HepG2 (cell line): ENCODE data around the gene RBM6. TPM values are rescaled to one million over a fixed set of nuclear protein-coding genes. Genes with fewer than 3 reads are reported as not detected.

ENCODE experiments used
- E2F5 ChIP-seq: sonication (generic); formaldehyde crosslinking; conservative IDR thresholded peaks from 2 replicates; pipeline ENCODE4 v1.4.0; 2020; ENCODE audit warnings: missing genetic modification reagents
- POGK ChIP-seq: sonication (generic); formaldehyde crosslinking; conservative IDR thresholded peaks from 2 replicates; pipeline ENCODE4 v1.8.0; 2022; ENCODE audit warnings: mild to moderate bottlenecking, moderate library complexity, missing genetic modification reagents
- SRY ChIP-seq: sonication (generic); formaldehyde crosslinking; IDR thresholded peaks from 2 replicates; pipeline ENCODE4 v1.8.0; 2022; ENCODE audit warnings: mild to moderate bottlenecking, missing genetic modification reagents
- TAF1 ChIP-seq: sonication (generic); formaldehyde crosslinking; IDR thresholded peaks from 2 replicates; pipeline ENCODE4 v1.4.0; 2020; ENCODE audit warnings: missing genetic modification reagents
- THYN1 ChIP-seq: sonication (generic); formaldehyde crosslinking; IDR thresholded peaks from 2 replicates; pipeline ENCODE4 v1.8.1; 2023; ENCODE audit warnings: low read depth, mild to moderate bottlenecking, moderate library complexity, missing genetic modification reagents, borderline replicate concordance
- ZHX2 ChIP-seq, 2 experiments: sonication (generic) in 1 of 2; formaldehyde crosslinking in 1 of 2; IDR thresholded peaks; 2 replicates each; pipeline versions ENCODE4 v1.6.1 to v1.9.0; 2014 to 2022; ENCODE audit warnings: antibody characterized with exemption in 1 of 2, borderline replicate concordance in 1 of 2, inconsistent platforms in 1 of 2, low read depth in 1 of 2, missing genetic modification reagents in 1 of 2
- ZNF142 ChIP-seq: sonication (generic); formaldehyde crosslinking; IDR thresholded peaks from 2 replicates; pipeline ENCODE4 v1.4.0; 2020; ENCODE audit warnings: missing genetic modification reagents
- ZNF317 ChIP-seq: sonication (generic); formaldehyde crosslinking; IDR thresholded peaks from 2 replicates; pipeline ENCODE4 v1.5.0; 2020; ENCODE audit warnings: mild to moderate bottlenecking, missing genetic modification reagents
- polyA plus RNA-seq, 8 experiments: library from polyadenylated mRNA; depleted of rRNA in 3 of 8; stranded (reverse) in 7 of 8; unstranded in 1 of 8; fragments of >200 nt; fragmentation: Illumina TruSeq in 4 of 8; extraction: Trizol in 4 of 8; gene quantifications; 2 replicates each; pipeline versions ENCODE4 v1.2.1 to v1.2.3, GENCODE V29; 2011 to 2016; ENCODE audit warnings: low read depth in 4 of 8, missing spikeins in 1 of 8, mixed read lengths in 1 of 8; ENCODE audit not compliant: insufficient read depth in 1 of 8
- total RNA-seq, 5 experiments: library from RNA; depleted of rRNA; stranded (reverse); fragments of >200 nt; fragmentation: Illumina TruSeq; extraction: Trizol; gene quantifications; 2 replicates each; pipeline ENCODE4 v1.2.3, GENCODE V29; 2016; ENCODE audit warnings: low read depth in 1 of 5

The RBM6 gene
- total and polyA plus RNA-seq, 2 of the 13 experiments (the other 11 are each of a cell fraction or from before 2014, with no cell fraction given) = 72.7 to 86.1 TPM

GRCh38 chr3:50088725-50089608 lies 149.0 kb downstream of the RBM6 start, which contains the start of gene RBM5 (continued):
- TF ChIP-seq ZNF142 (CRISPR knock-in tag) (peak; percentile 57; the same call in 1 of the 2 replicates), ZNF317 (CRISPR knock-in tag) (0 out of 2 replicates have a peak, but pooled peaks have one; percentile 64), E2F5 (CRISPR knock-in tag) (0 out of 2 replicates have a peak, but pooled peaks have one; percentile 26), ZHX2 (IDR thresholded peaks at IDR 0.05; ENCODE audit: low read depth) (peak; percentile 21; the same call in 1 of the 2 replicates), ZHX2 (CRISPR knock-in tag; IDR thresholded peaks at IDR 0.05; ENCODE audit: borderline replicate concordance) (no peak), SRY (peak; percentile 73; the same call in 1 of the 2 replicates), POGK (CRISPR knock-in tag) (peak; percentile 9; the same call in 1 of the 2 replicates), THYN1 (no peak), TAF1 (peak; percentile 86)
